ENCODE measurements around the gene SLU7. TPM values are rescaled to one million over a fixed set of nuclear protein-coding genes. Genes with fewer than 3 reads are reported as not detected.

The SLU7 gene
- total RNA-seq, 1 experiment from 2014 or later, result 33.3 TPM

GRCh38 chr5:160361624-160362228, 57.2 kb downstream of the SLU7 start:
- no peaks in the 10 kb centered on the region for H3K27me3 ChIP-seq (ENCODE audit: insufficient read depth, low read length)
- no peaks in the 10 kb centered on the region for H3K23me2 ChIP-seq (ENCODE audit: insufficient read length, low read depth, low read length, poor library complexity, severe bottlenecking)
- DNase-seq, result peak; percentile 6
- H4K91ac ChIP-seq (ENCODE audit: insufficient read length, low read depth, low read length), result no peak overlapping the region
- Mint-ChIP-seq H3K4me3 (no peak overlapping the region), H3K27me3 (ENCODE audit: low read depth) (peaks cover 3% of the 10 kb centered on the region), H3K36me3 (ENCODE audit: insufficient read depth in 1 of 3, low read depth in 3 of 3) (no peaks in the 10 kb centered on the region), H3K4me1 (peaks cover 9 to 23% of the 10 kb centered on the region in 2 experiments), H3K27ac (no peak overlapping the region), H3K9me3 (no peaks in the 10 kb centered on the region)
- no peak overlapping the region for H3T11ph ChIP-seq (ENCODE audit: low read length)
- H3K18ac ChIP-seq (ENCODE audit: insufficient read length, low read depth, low read length), result no peak overlapping the region
- H3K9me3 ChIP-seq (ENCODE audit: control insufficient read depth, low read depth, low read length), result no peaks in the 10 kb centered on the region
- WGBS (ENCODE audit: extremely low coverage, insufficient read length, low lambda C conversion rate), result no CpG with 5 or more reads among the region's 9 CpGs
- no peak overlapping the region for H3K4me2 ChIP-seq (ENCODE audit: insufficient read depth, insufficient read length, low read length)
- H4K5ac ChIP-seq (ENCODE audit: insufficient read length, low read depth, low read length), result no peak overlapping the region
- H3K4me1 ChIP-seq (ENCODE audit: insufficient read depth, low read length), result 0 out of 2 replicates have a peak, but pooled peaks cover 2% of the 10 kb centered on the region
- H3K23ac ChIP-seq (ENCODE audit: insufficient read length, low read depth, low read length), result no peak overlapping the region
- no peak overlapping the region for H2BK120ac ChIP-seq (ENCODE audit: low read depth, low read length, poor library complexity, severe bottlenecking)
- no peak overlapping the region for H3K14ac ChIP-seq (ENCODE audit: insufficient read depth, low read length)
- no peaks in the 10 kb centered on the region for H3K79me2 ChIP-seq (ENCODE audit: insufficient read depth, low read length)
- H3K79me1 ChIP-seq (ENCODE audit: insufficient read depth, low read depth, low read length, poor library complexity, severe bottlenecking), result no peaks in the 10 kb centered on the region
- no peak overlapping the region for H2AK5ac ChIP-seq (ENCODE audit: insufficient read length, low read length)
- no peaks in the 10 kb centered on the region for H4K20me1 ChIP-seq (ENCODE audit: control insufficient read depth, insufficient read depth, insufficient read length)
- TF ChIP-seq CTCF (conservative IDR thresholded peaks at IDR 0.05), result no peak
- H3K4ac ChIP-seq (ENCODE audit: low read depth, low read length), result no peak overlapping the region
- no peak overlapping the region for H2BK20ac ChIP-seq (ENCODE audit: low read depth, low read length, poor library complexity, severe bottlenecking)
- no peak overlapping the region for H3K56ac ChIP-seq (ENCODE audit: insufficient read length, low read depth, low read length)
- no peak overlapping the region for H2BK12ac ChIP-seq (ENCODE audit: insufficient read length, low read depth, low read length)
- no peak overlapping the region for H3K27ac ChIP-seq (ENCODE audit: insufficient read length, low read depth, low read length)
- no peak overlapping the region for H2BK5ac ChIP-seq (ENCODE audit: insufficient read length, low read length)
- no peak overlapping the region for H2BK15ac ChIP-seq (ENCODE audit: low read depth, low read length)
- no peak overlapping the region for H2AFZ ChIP-seq (ENCODE audit: low read length)
- no peak overlapping the region for H4K8ac ChIP-seq (replicated peaks; ENCODE audit: insufficient read length, low read depth, low read length)
- H3K9ac ChIP-seq (ENCODE audit: extremely low read depth, insufficient read length, low read length), result no peak overlapping the region

All from H9 (cell line).